Erythroblast (primary cell): ENCODE results near the gene GBGT1.
A peak's percentile ranks its signal among the peaks of the same experiment; 100 is the strongest.

Experiments used
- DNase-seq, 2 experiments: peaks; one replicate each; lab custom pipeline; 2025; lab: John Stamatoyannopoulos, UW
- GATA1 ChIP-seq: IDR thresholded peaks from 2 replicates; pipeline ENCODE4 v1.6.1; 2011; ENCODE audit warnings: low read depth, mild to moderate bottlenecking, control low read depth, low read length, moderate library complexity
- POLR2A ChIP-seq: IDR thresholded peaks from 2 replicates; pipeline ENCODE4 v1.6.1; 2011; ENCODE audit warnings: mild to moderate bottlenecking, low read length

The GBGT1 gene

DNA sequence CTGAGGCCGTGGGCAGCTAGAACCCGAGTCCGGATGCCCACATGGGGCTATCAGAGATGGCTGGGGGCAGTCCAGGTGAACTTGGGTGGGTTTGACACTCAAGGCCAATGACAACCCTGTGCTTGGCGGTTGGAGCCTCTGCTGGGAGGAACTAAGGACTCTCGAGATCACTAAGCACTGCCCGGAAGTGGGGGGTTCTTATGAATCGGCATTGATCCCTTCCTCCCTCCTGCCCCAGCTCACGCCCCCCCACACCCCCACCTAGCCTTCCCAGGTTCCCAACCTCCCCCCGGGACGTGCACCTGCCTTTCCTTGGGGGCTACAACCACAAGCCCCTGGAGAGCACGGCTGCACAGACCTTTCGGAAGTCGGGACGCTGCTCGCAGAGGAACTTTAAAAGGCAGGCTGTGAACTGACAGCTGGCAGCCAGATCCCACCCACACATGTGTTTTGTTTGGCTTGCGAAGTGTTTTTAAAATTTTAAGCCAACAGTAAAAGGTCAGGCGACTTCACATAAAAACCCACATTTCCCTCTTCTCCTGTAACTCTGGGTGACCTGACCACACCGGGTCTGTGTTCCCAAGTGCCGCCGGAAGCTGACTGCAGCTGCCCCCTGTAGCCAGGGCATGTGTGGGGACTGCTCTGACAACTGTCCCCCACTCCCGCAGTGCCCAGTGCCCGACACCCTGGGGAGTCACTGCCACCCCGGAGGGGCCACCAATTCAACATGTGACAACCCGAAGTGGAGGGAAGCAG, 37.6 kb downstream of the GBGT1 start:
- DNase-seq = no peak
- TF ChIP-seq GATA1 (no peak), POLR2A (no peak)

DNA sequence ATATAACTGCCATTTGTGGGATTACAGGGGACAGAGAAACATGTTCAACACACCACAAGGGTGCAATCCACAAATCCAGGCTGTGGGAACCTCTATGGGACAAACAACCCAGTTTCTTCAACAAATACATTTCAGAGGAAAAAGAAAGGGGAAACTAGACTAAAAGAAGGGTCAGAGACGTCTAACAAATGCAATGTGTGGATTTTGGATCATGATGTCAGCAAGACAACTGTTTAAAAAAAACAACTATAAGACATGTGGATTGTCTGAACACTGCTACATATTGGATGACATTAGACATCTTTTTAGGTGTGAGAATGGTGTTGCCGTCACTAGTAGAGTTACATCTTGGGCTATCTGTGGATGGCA, 38.8 kb downstream of the GBGT1 start:
- DNase-seq = no peak
- no peak for TF ChIP-seq GATA1

DNA sequence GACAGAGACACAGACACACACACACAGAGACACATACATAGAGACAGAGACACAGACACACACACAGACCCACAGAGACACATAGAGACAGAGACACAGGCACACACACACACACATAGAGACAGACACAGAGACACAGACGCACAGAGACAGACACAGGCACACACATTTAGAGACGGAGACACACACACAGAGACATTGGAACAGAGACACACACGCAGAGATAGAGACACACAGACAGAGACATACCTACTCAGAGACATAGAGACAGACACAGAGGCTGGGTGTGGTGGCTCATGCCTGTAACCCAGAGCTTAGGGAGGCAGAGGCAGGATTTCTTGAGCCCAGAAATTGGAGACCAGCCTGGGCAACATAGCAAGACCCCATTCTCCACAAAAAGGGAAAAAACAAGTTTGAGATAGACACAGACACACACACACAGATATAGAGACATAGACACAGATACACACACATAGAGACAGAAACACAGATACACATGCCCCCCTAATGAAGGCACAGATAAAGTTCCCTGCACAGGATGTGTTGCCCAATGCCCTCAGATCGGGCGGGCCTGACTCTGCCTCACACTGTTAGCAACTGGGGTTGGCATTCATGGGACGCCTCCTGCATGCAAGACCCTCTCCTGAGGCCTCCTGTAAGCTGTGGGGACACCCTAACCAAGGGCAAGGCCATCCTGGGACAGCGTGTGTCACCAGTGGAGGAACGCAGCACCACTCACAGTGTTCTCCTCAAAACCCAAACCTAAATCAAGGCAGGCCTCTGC, 39.4 kb downstream of the GBGT1 start:
- TF ChIP-seq POLR2A (no peak), GATA1 (no peak)
- peak; percentile 21 to 29 for DNase-seq

DNA sequence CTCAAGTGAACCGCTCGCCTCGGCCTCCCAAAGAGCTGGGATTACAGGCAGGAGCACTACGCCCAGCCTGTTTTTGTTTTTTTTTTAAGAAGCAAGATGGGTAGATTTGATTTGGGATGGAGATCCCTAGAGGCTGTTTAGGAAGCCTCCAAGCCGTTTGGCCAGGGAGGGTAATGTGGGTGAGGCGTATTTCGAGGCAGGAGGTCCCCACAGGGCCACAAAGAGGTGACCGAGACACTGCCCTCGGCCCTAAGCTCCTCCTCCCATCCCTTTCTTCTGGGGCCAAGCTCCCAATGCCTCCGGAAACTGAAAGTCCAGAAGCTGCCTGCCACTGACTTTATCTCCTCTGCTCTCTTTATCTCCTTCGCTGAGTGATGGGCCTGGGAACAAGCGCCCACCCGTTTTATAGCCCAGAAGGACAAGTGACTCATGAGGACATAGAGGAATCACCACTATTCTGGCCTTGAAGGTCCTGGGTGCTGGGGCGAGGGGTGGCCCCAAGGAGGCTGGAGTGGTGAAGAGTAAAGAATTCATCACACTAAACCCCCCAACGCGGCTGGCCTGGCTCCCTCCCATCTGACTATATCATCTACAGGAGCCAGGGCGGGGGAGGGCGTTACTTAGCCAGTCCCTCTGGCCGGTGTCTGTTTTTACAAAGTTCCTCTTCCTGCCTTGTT, 40.6 kb downstream of the GBGT1 start:
- DNase-seq = peak; percentile 74 to 76
- TF ChIP-seq POLR2A (no peak), GATA1 (no peak)

DNA sequence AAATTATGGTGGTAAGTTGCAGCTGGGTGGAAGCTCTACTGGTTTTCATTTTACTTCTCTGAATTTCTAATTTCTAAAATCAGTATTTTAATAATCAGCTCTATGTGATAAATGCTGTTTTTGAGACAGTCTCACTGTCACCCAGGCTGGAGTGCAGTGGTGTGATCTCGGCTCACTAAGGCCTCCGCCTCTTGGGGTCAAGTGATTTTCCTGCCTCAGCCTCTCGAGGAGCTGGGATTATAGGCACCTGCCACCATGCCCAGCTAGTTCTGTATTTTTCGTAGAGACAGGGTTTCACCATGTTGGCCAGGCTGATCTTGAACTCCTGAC, 41.1 kb downstream of the GBGT1 start:
- DNase-seq = no peak

DNA sequence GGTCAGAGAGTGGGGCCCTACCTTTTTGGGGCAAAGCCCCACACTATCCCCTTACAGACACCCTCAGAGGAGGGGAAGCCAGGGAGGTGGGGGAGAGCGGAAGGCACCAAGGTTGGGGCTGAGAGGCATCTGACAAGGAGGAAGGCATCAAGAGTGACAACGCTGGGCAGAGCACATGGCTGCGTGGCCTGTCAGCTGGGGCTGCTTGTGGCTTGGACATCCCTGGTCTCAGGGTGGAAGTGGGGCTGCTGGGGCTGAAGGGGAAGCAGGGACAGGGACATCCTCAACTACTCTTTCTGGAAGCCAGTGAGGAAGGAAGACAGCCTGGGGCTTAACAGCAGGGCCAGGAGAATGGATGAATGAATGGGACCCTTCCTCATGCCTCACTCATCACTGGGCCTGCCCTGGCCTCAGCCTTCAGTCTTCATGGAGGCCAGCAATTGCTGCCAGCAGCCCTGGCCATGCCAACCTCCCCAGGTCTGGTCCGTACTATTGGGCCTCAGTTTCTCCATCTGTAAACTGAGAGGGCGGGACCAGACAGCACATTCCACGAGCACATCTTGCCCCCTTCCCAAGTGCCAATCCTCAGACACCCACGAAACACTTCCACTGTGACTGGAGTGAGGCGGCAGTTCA, 41.7 kb downstream of the GBGT1 start:
- no peak for DNase-seq
- no peak for TF ChIP-seq GATA1
- TF ChIP-seq POLR2A = no peak

More for the DNA sequence above, 41.1 kb downstream of the GBGT1 start:
- TF ChIP-seq GATA1 = no peak
- no peak for TF ChIP-seq POLR2A

DNA sequence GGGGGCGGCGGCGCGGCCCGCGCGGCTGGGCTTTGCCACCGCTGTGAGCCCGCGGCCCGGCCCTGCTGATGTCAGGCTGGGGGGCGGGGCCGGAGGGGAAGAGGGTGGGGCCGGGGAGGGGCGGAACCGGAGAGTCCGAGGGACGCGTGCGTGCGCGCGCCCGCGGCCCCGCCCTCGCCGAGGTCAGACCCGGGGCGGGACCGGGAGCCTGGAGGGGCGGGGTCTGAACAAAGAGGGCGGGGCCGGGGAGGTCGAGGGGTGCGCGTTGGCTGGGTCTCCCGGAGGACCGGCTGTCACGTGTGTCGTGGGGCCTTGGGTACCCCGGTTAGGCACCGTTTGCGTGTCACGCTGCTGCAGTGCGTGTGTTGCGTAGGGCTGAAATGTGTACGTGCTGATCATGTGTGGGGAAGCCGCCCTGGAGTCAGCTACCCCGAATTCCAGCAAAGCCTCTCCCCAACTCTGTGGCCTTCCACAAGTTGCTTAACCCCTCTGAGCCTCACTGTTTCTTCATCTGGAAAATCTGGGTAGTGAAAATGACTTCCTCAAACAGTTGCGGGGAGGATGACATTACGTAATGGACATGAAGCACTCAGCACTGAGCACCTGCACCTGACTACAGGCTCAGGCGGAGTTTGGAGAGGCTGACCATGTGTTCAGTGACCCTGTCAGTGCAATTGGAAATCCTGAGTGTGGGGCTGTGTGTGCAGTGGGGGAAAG, 42.4 kb downstream of the GBGT1 start, which contains the start of gene RALGDS:
Gene RALGDS (minus strand): TSS at position 43 of the 717 bp plus-strand sequence. CDS start 86 bp downstream, outside the sequence.
- peak; percentile 92 to 97 for DNase-seq
- TF ChIP-seq GATA1 = no peak
- no peak for TF ChIP-seq POLR2A

DNA sequence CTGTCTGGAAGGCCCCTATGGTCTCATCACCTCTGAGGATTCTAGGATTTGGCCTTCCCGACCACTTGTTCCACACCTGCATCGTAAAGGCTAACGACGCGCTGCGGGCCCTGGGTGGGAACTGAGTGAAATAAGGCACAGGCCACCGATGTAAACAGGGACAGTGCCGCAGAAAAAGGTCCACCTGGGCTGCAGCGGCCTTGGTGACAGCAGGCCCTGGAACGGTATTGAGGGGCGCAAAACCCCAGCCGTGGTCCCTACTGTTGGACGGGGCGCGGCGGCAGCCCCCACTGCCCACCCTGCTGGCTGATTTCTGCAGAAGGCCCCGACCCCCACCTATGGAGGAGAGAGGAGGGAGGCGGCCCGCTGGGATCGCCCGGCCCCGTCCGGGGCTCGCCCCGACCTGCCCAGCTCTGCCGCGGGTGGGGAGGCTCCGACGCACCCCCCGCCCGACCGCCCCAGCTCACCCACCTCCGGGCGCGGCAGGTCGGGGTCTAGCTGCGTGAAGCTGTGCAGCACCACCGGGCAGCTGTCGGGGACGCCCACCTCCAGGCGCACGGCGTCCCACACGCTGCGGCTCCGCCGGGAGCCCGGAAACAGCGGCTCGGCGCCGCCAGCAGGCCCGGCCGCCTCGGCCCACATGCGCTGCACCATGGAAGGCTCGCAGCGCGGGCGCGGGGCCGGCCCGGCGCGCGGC, 43.1 kb downstream of the GBGT1 start:
- TF ChIP-seq GATA1 (no peak), POLR2A (peak; percentile 21)
- peak in 1 of 2 experiments; percentile 51 for DNase-seq

DNA sequence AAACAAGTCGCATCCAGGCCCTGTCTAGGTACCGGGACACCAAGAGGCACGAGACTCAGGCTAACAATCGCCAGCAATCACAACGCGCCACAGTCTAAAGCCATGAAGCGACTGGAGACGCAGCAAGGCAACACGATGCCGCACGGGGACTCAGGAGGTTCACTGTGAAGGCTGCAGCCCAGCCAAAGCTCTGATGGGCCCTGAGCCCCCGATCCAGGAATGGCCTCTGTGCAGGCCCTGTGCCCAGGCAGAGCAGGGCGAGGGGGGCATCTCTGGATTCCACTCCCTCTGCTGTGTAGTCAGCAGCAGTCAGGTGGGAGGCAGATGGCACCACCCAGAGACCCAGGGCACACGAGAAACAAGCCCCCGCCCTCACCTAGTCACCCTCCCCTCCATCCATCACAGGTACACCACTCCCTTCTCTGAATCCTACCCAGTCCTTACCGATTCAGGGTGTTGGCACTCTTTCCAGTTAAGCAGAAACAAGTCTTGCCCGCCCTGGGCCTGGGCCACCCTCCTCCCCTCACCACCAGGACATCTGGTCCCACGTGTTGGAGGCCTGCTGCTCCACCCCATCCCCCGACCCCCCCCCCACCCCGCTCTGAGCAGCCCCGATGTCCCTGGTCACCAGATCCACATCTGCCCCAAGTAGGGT, 43.7 kb downstream of the GBGT1 start:
- no peak for DNase-seq
- TF ChIP-seq POLR2A = no peak
- no peak for TF ChIP-seq GATA1

DNA sequence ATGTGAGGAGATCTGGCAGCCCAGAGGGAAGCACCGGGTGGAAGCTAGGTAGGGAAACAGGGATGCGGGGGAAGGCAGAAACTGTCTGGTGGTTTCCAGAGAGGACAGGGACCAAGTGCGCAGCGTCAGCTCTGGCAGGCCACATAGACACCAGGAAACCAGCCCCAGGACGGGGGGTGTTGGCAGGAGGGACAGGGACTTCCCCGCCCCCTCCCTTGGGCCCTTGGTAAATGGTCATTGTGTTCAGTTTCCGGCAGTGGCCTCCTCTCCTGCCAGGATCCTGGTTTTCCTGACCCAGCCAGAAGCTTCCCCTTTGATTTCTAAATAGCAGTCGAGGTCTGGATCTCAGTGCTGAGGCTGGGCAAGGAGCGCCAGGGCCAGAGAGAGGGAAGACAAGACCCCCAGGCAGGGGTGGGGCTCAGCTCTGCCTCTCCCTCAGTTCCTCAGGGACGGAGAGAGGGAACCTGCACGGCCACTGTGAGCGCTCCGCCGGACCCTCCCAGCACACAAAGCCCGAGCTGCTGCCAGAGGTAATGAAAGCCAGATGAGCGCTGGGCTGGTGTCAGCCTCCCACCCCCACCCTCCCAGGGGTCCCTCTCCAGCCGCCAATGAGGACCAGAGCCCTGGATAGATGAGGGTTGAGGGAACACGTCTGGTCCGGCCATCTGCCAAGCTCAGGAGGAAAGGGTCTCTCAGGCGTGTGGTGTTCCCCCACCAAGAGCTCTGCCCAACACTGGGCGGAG, 44.4 kb downstream of the GBGT1 start:
- no peak for DNase-seq

DNA sequence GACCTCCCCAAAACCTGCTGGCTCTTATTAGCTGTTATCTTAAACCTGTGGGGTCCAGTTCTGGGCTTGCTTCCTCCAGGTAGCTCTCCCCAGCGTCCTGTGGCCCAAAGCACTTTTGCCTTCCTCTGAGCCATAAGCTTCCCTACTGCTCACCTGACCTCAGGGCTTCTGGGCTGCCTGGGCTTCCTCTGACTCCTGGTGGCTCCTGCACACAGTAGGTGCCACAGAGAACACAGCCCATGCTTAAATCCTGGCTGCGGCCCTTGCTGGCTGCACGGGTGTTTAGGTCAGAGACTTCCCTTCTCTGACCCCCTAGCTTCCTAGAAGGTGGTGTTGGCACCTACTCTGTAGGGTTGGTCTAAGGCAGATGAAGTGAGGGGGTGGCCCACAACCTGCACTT, 45.1 kb downstream of the GBGT1 start:
- TF ChIP-seq GATA1 (no peak), POLR2A (no peak)
- DNase-seq = no peak

More for the DNA sequence above, 44.4 kb downstream of the GBGT1 start:
- TF ChIP-seq POLR2A (no peak), GATA1 (no peak)

DNA sequence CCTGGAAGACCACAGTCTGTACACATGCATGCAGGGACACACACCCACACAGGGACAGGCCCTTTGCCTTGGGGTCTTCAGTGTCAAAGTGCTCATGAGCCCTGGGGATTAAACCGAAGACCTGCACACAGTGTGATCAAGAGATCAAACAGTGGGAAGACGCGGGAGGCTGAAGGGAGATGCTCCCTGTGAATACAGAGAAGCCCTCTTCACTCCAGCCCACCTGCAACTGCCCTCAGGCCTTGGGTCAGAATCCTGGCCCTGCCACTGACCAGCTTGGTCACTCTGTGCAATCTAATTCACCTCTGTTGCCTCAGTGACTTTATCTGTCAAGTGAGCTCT, 45.6 kb downstream of the GBGT1 start:
- no peak for TF ChIP-seq POLR2A
- TF ChIP-seq GATA1 = no peak
- DNase-seq = no peak
